ENCODE data around the gene AFF1. TPM values are rescaled to one million over a fixed set of nuclear protein-coding genes. Genes with fewer than 3 reads are reported as not detected.

AFF1 gene
- total RNA-seq, 3 donors from 2014 or later: 67.2 to 80.5 (median 70.5) TPM

DNA sequence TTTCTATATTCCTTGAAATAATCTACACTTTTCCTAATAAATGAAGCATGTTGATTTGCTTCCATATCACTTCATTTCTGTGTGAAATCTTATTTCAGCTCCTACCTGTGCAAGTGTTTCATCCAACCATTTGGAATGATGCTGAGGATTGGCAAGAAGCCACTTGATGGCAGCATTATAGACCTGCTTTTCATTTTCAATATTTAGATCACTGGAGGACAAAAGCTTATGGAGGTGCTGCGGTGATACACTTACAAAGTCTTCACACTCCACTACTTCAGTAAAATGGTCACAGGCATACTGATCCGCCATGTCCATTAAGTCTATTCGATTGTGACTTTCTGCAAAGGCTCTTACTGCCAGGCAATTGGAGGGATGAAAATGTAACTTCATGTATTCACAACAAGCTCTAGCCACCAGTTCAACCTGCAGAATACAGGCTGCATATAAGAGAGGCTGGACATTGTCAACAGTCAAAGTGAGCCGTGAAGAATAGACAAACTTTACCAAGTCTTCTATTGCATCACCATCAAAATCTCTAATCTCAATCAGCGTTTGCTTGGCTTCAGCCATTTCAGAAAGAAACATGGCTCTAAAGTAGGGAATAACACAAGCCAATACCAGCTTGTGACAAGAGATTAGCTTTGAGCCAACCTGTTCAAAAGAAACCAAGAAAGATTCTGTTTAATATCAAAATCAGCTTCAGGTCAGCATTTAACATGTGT is 250.5 kb downstream of the AFF1 start:
- TF ChIP-seq POLR2AphosphoS5 (IDR thresholded peaks at IDR 0.05): no peak
- no peak for TF ChIP-seq CTCF (IDR thresholded peaks at IDR 0.05)
- TF ChIP-seq POLR2A (IDR thresholded peaks at IDR 0.05): no peak
- DNase-seq (ENCODE audit: low spot score in 2 of 2): no peak
- no peak overlapping the region for H3K4me3 ChIP-seq
- no peaks in the 10 kb centered on the region for H3K9me3 ChIP-seq
- H3K27ac ChIP-seq: no peak overlapping the region
- no peaks in the 10 kb centered on the region for H3K4me1 ChIP-seq
- intact Hi-C loops (cut with DNase I; ENCODE audit: low total_unique reads): no loop called here
- H3K27me3 ChIP-seq: no peaks in the 10 kb centered on the region
- no peaks in the 10 kb centered on the region for H3K36me3 ChIP-seq

DNA sequence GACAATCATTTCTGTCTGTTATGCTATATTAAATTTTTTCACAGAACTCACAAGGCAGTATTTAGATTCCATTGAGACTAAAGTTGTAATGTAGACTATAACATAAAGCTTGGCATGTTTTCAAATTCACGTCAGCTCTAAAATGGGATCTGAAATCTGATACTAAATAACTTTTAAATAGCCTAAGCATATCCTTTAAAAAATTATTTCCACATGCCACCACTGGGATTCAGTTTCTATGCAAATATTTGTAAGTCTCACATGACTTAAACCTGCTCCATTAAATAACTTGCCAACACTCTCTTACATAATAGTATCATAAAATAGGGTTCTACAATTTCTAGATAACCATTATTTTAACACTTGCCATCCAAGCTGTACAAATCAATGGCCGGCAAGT is 253.2 kb downstream of the AFF1 start:
- intact Hi-C loops (cut with DNase I; ENCODE audit: low total_unique reads): no loop called here
- no peak for TF ChIP-seq POLR2AphosphoS5 (IDR thresholded peaks at IDR 0.05)
- TF ChIP-seq CTCF (IDR thresholded peaks at IDR 0.05): no peak
- TF ChIP-seq POLR2A (IDR thresholded peaks at IDR 0.05): no peak
- H3K27ac ChIP-seq: no peak overlapping the region
- H3K27me3 ChIP-seq: no peaks in the 10 kb centered on the region
- DNase-seq (ENCODE audit: low spot score in 2 of 2): no peak
- no peaks in the 10 kb centered on the region for H3K36me3 ChIP-seq
- H3K4me1 ChIP-seq: no peaks in the 10 kb centered on the region
- no peaks in the 10 kb centered on the region for H3K9me3 ChIP-seq
- no peak overlapping the region for H3K4me3 ChIP-seq

DNA sequence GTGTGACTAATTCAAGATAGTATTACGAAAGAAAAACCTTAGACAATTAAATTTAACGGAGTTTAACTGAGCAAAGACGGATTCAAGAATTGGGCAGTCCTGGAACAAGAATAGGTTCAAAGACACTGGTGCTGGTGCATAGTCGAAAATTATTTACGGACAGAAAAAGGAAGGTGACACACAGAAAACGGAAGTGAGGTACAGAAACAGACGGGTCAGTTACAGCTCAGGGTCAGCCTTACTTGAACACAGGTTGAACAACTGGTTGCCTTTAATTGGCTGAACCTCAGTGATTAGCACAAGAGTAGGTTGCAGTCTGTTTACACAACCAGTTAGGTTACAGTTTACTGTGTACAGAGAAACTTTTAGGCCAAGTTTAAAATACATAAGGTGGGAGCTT is 254.1 kb downstream of the AFF1 start:
- no peaks in the 10 kb centered on the region for H3K9me3 ChIP-seq
- intact Hi-C loops (cut with DNase I; ENCODE audit: low total_unique reads): no loop called here
- no peak overlapping the region for H3K4me3 ChIP-seq
- no peaks in the 10 kb centered on the region for H3K4me1 ChIP-seq
- TF ChIP-seq POLR2A (IDR thresholded peaks at IDR 0.05) (no peak), CTCF (IDR thresholded peaks at IDR 0.05) (no peak), POLR2AphosphoS5 (IDR thresholded peaks at IDR 0.05) (no peak)
- no peaks in the 10 kb centered on the region for H3K36me3 ChIP-seq
- no peak overlapping the region for H3K27ac ChIP-seq
- no peak for DNase-seq (ENCODE audit: low spot score in 2 of 2)
- H3K27me3 ChIP-seq: no peaks in the 10 kb centered on the region

Other genes starting within 250 kb of the AFF1 start
- 1 to 10 TPM; 4.0 to 5.9 (median 4.6) TPM for gene SLC10A6, start 85.6 kb upstream of the AFF1 start, total RNA-seq
- gene C4orf36, start 42.6 kb upstream of the AFF1 start, total RNA-seq: 1 to 10 TPM in 2 of 3 donors, under 1 TPM in 1; 0.96 to 6.6 (median 5.7) TPM